A549 (cell line): ENCODE data around the gene DBH. TPM values are rescaled to one million over a fixed set of nuclear protein-coding genes. Genes with fewer than 3 reads are reported as not detected.

Source experiments
- ATAC-seq, 2 experiments: fragments of 200-7000 bp in 1 of 2; fragments of >200 bp in 1 of 2; cut with Nextera tagmentation in 1 of 2; cut with Tn5 transposase in 1 of 2; 3 replicates each; pipeline versions ENCODE4 v1.8.0 to v1.9.1; 2018 to 2020; ENCODE audit warnings: mild to moderate bottlenecking in 1 of 2, moderate library complexity in 1 of 2
- CTCF ChIA-PET: fragments of 300-600 bp; sonication (Branson Sonifier 250); formaldehyde crosslinking; extraction: SDS; loops from one replicate; lab custom pipeline; 2021; ENCODE audit warnings: antibody characterized with exemption, inconsistent platforms; lab: Yijun Ruan, JAX
- POLR2A ChIA-PET: fragments of 350-600 bp; formaldehyde crosslinking; extraction: SDS; loops from one replicate; lab custom pipeline; 2021; ENCODE audit warnings: antibody characterized with exemption, inconsistent platforms; lab: Yijun Ruan, JAX
- DNase-seq, 2 experiments: peaks; one replicate each; pipeline versions ENCODE4 v3.0.0 to v3.0.0-alpha.2; 2011 to 2016; ENCODE audit warnings: low read depth in 1 of 2, low spot score in 1 of 2
- FAIRE-seq: peaks from 2 replicates; lab custom pipeline; 2011; peaks lifted over from hg19 to GRCh38; lab: Jason Lieb, UNC
- H3K27ac ChIP-seq, 2 experiments: fragments of >200 bp; sonication (Bioruptor Twin); formaldehyde crosslinking; 3 replicates each; pipeline ENCODE4 v1.5.1; 2016 to 2017
- H3K4me1 ChIP-seq: fragments of >200 bp; sonication (Bioruptor Twin); formaldehyde crosslinking; 3 replicates; pipeline ENCODE4 v1.6.1; 2016
- H3K4me2 ChIP-seq: fragments of >200 bp; sonication (Bioruptor Twin); formaldehyde crosslinking; 3 replicates; pipeline ENCODE4 v1.6.1; 2016
- H3K4me3 ChIP-seq: fragments of >200 bp; sonication (Bioruptor Twin); formaldehyde crosslinking; 3 replicates; pipeline ENCODE4 v1.5.1; 2016
- H3K9me3 ChIP-seq: fragments of >200 bp; sonication (Bioruptor Twin); formaldehyde crosslinking; 3 replicates; pipeline ENCODE4 v1.6.1; 2016
- BHLHE40 ChIP-seq: IDR thresholded peaks from 2 replicates; pipeline ENCODE4 v1.6.1; 2012; ENCODE audit warnings: low read depth, low read length, inconsistent platforms
- CEBPB ChIP-seq, 2 experiments: fragments of >200 bp in 1 of 2; sonication (Bioruptor Twin) in 1 of 2; formaldehyde crosslinking in 1 of 2; IDR thresholded peaks; 2 replicates each; pipeline ENCODE4 v1.6.1; 2012 to 2016
- CHD2 ChIP-seq: fragments of 150-350 bp; IDR thresholded peaks from 2 replicates; pipeline ENCODE4 v1.6.1; 2014; ENCODE audit warnings: low read length; ENCODE audit not compliant: partially characterized antibody
- CHD4 ChIP-seq: fragments of 200-600 bp; sonication (generic); IDR thresholded peaks from 2 replicates; pipeline ENCODE4 v1.6.1; 2016; ENCODE audit warnings: antibody characterized with exemption, mild to moderate bottlenecking, borderline replicate concordance
- FOSB ChIP-seq: fragments of 250-450 bp; sonication (Bioruptor Pico); IDR thresholded peaks from 2 replicates; pipeline ENCODE4 v1.5.0; 2020; ENCODE audit warnings: mild to moderate bottlenecking, moderate library complexity
- FOXS1 ChIP-seq: fragments of 250-450 bp; sonication (Bioruptor Pico); IDR thresholded peaks from 2 replicates; pipeline ENCODE4 v1.5.0; 2020; ENCODE audit warnings: mild to moderate bottlenecking, moderate library complexity
- GATA3 ChIP-seq: IDR thresholded peaks from 2 replicates; pipeline ENCODE4 v1.6.1; 2012; ENCODE audit warnings: borderline replicate concordance
- HEYL ChIP-seq: fragments of 250-450 bp; sonication (Bioruptor Pico); IDR thresholded peaks from 2 replicates; pipeline ENCODE4 v1.8.0; 2021; ENCODE audit warnings: mild to moderate bottlenecking, moderate library complexity
- HOXA7 ChIP-seq: fragments of 250-450 bp; sonication (Bioruptor Pico); IDR thresholded peaks from 2 replicates; pipeline ENCODE4 v1.5.0; 2020; ENCODE audit warnings: mild to moderate bottlenecking, moderate library complexity
- HOXB13 ChIP-seq: fragments of 250-450 bp; sonication (Bioruptor Pico); IDR thresholded peaks from 2 replicates; pipeline ENCODE4 v1.5.0; 2020; ENCODE audit warnings: low read depth, mild to moderate bottlenecking, moderate library complexity
- JUNB ChIP-seq: fragments of >200 bp; sonication (Bioruptor Twin); formaldehyde crosslinking; IDR thresholded peaks from 2 replicates; pipeline ENCODE4 v1.6.1; 2016
- KDM1A ChIP-seq: fragments of 200-600 bp; sonication (generic); IDR thresholded peaks from 2 replicates; pipeline ENCODE4 v1.6.1; 2016; ENCODE audit warnings: low read depth, mild to moderate bottlenecking
- KDM5A ChIP-seq: fragments of 200-600 bp; sonication (generic); IDR thresholded peaks from 2 replicates; pipeline ENCODE4 v1.6.1; 2016; ENCODE audit warnings: antibody characterized with exemption, mild to moderate bottlenecking
- NPAS2 ChIP-seq: fragments of 250-450 bp; sonication (Bioruptor Pico); IDR thresholded peaks from 2 replicates; pipeline ENCODE4 v1.8.0; 2022; ENCODE audit warnings: mild to moderate bottlenecking, moderate library complexity, borderline replicate concordance
- NR3C1 ChIP-seq: fragments of >200 bp; sonication (Bioruptor Twin); formaldehyde crosslinking; IDR thresholded peaks from 3 replicates; pipeline ENCODE4 v1.6.1; 2017
- RNF2 ChIP-seq: fragments of 200-600 bp; sonication (generic); IDR thresholded peaks from 2 replicates; pipeline ENCODE4 v1.6.1; 2016; ENCODE audit warnings: low read depth, mild to moderate bottlenecking, antibody characterized with exemption, moderate library complexity, borderline replicate concordance
- SMC3 ChIP-seq: fragments of >200 bp; sonication (Bioruptor Twin); formaldehyde crosslinking; IDR thresholded peaks from 3 replicates; pipeline ENCODE4 v1.6.1; 2018; ENCODE audit warnings: inconsistent platforms
- TP53 ChIP-seq: fragments of 250-450 bp; sonication (Bioruptor Pico); IDR thresholded peaks from 2 replicates; pipeline ENCODE4 v1.5.0; 2021; ENCODE audit warnings: mild to moderate bottlenecking, moderate library complexity
- ZC3H11A ChIP-seq: fragments of 450-650 bp; IDR thresholded peaks from 2 replicates; pipeline ENCODE4 v1.6.1; 2014; ENCODE audit warnings: antibody characterized with exemption, mild to moderate bottlenecking
- ZFP36 ChIP-seq: fragments of 450-650 bp; IDR thresholded peaks from 2 replicates; pipeline ENCODE4 v1.6.1; 2014; ENCODE audit warnings: borderline replicate concordance; ENCODE audit not compliant: partially characterized antibody
- WGBS: methylation state at CpG from one replicate; pipeline ENCODE4 v1.1.6; 2017; ENCODE audit errors: missing lambda C conversion rate; 5-methylcytosine and 5-hydroxymethylcytosine counted together
- polyA plus RNA-seq, 4 experiments: library from polyadenylated mRNA; depleted of rRNA in 3 of 4; stranded (reverse); fragments of >200 nt; fragmentation: RNase III in 1 of 4; extraction: RNeasy Plus Mini Kit Qiagen cat#74134 plus additional on column Dnase treatment in 1 of 4; gene quantifications; 2 replicates in 3 of 4; 3 replicates in 1 of 4; pipeline ENCODE4 v1.2.3, GENCODE V29; 2011 to 2017
- TF ChIP-seq, protein P1 (sequence below): fragments of 250-450 bp; sonication (Bioruptor Pico); IDR thresholded peaks from 2 replicates; pipeline ENCODE4 v1.5.0; 2020; ENCODE audit warnings: low read depth, mild to moderate bottlenecking, moderate library complexity
- TF ChIP-seq, protein P2 (sequence below): fragments of 200-600 bp; sonication (generic); IDR thresholded peaks from 2 replicates; pipeline ENCODE4 v1.6.1; 2016; ENCODE audit warnings: antibody characterized with exemption, mild to moderate bottlenecking, moderate library complexity
- TF ChIP-seq, protein P3 (sequence below): IDR thresholded peaks from 2 replicates; pipeline ENCODE4 v1.6.1; 2012

DBH gene
- polyA plus RNA-seq, 2 of the 4 experiments (the other 2 are of a cell fraction) = not detected

DNA sequence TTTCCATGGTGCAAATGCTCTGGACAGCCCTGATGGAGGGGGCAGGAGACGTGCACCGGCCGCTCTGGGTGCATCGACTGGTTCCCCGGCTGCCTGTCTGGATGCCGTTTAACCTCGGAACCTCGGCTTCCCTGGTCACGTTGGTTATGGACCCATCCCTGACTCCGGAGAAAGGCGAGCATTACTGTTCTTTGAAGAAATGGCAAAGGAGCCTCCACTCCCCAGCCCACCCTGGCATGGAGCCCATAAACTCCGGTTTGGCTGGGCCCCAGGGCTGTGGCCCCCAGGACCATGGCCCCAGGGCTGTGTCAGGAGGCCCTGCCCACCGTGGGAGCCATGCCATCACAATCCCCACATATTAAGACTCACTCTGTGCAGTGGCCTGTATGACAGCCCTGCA is 28.9 kb downstream of the DBH start:
- no peak for TF ChIP-seq BHLHE40
- no peak for TF ChIP-seq ZFP36
- TF ChIP-seq SMC3 = no peak
- TF ChIP-seq HOXA7 (CRISPR knock-in tag) = no peak
- WGBS = 75% methylated on average over 12 of the region's 13 CpGs
- ChIA-PET POLR2A (no interaction called here), CTCF (interaction anchor here (0.9 kb wide), 1 partner anchor 20 kb away, joined by 4 read pairs; no protein-coding TSS in a partner anchor)
- no peak overlapping the region for H3K4me3 ChIP-seq
- no peak for ATAC-seq
- no peak overlapping the region for H3K27ac ChIP-seq
- no peaks in the 10 kb centered on the region for H3K9me3 ChIP-seq
- no peak for FAIRE-seq
- H3K4me1 ChIP-seq = no peaks in the 10 kb centered on the region
- H3K4me2 ChIP-seq = no peak overlapping the region
- no peak for DNase-seq

DNA sequence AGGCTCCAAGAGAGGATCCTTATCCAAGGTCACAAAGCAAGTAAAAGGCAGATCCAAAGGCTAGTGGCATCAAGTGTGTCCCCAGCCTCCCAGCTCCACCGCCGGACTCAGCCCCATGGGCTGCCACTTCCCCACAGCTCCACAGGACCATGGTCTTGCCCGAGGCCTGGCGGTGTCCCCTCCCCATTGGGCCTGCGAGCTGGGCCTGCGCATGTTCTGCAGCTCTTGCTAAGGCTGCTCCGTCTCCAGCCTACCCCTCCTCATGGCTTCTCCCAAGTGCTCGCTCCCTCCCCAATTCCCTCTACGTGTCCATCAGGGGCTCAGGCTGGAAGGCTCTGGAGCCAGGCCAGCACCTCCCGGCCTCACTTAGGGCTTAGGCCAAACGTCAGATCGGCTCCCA is 29.4 kb downstream of the DBH start:
- H3K4me1 ChIP-seq = no peaks in the 10 kb centered on the region
- WGBS = 78% methylated on average over 11 of the region's 12 CpGs
- ATAC-seq (no peak), DNase-seq (no peak), FAIRE-seq (no peak)
- H3K27ac ChIP-seq = no peak overlapping the region
- H3K4me2 ChIP-seq = no peak overlapping the region
- no peaks in the 10 kb centered on the region for H3K9me3 ChIP-seq
- no peak for TF ChIP-seq KDM5A
- TF ChIP-seq JUNB = no peak
- TF ChIP-seq FOXS1 (CRISPR knock-in tag) = no peak
- no peak for TF ChIP-seq ZC3H11A
- no peak for TF ChIP-seq CEBPB (IDR thresholded peaks at IDR 0.05)
- no peak for TF ChIP-seq FOSB (CRISPR knock-in tag)
- no peak for TF ChIP-seq RNF2
- TF ChIP-seq KDM1A = no peak
- TF ChIP-seq, protein P1, sequence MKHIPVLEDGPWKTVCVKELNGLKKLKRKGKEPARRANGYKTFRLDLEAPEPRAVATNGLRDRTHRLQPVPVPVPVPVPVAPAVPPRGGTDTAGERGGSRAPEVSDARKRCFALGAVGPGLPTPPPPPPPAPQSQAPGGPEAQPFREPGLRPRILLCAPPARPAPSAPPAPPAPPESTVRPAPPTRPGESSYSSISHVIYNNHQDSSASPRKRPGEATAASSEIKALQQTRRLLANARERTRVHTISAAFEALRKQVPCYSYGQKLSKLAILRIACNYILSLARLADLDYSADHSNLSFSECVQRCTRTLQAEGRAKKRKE = no peak
- no peak for TF ChIP-seq NPAS2 (CRISPR knock-in tag)
- no peak for TF ChIP-seq CHD4
- no peak for TF ChIP-seq CHD2
- no peak for TF ChIP-seq NR3C1
- no peak for TF ChIP-seq HOXA7 (CRISPR knock-in tag)
- TF ChIP-seq, protein P2, sequence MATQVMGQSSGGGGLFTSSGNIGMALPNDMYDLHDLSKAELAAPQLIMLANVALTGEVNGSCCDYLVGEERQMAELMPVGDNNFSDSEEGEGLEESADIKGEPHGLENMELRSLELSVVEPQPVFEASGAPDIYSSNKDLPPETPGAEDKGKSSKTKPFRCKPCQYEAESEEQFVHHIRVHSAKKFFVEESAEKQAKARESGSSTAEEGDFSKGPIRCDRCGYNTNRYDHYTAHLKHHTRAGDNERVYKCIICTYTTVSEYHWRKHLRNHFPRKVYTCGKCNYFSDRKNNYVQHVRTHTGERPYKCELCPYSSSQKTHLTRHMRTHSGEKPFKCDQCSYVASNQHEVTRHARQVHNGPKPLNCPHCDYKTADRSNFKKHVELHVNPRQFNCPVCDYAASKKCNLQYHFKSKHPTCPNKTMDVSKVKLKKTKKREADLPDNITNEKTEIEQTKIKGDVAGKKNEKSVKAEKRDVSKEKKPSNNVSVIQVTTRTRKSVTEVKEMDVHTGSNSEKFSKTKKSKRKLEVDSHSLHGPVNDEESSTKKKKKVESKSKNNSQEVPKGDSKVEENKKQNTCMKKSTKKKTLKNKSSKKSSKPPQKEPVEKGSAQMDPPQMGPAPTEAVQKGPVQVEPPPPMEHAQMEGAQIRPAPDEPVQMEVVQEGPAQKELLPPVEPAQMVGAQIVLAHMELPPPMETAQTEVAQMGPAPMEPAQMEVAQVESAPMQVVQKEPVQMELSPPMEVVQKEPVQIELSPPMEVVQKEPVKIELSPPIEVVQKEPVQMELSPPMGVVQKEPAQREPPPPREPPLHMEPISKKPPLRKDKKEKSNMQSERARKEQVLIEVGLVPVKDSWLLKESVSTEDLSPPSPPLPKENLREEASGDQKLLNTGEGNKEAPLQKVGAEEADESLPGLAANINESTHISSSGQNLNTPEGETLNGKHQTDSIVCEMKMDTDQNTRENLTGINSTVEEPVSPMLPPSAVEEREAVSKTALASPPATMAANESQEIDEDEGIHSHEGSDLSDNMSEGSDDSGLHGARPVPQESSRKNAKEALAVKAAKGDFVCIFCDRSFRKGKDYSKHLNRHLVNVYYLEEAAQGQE = no peak
- no peak for TF ChIP-seq HEYL (CRISPR knock-in tag)
- TF ChIP-seq TP53 (CRISPR knock-in tag) = no peak
- no peak for TF ChIP-seq GATA3
- no peak for TF ChIP-seq HOXB13
- TF ChIP-seq, protein P3, sequence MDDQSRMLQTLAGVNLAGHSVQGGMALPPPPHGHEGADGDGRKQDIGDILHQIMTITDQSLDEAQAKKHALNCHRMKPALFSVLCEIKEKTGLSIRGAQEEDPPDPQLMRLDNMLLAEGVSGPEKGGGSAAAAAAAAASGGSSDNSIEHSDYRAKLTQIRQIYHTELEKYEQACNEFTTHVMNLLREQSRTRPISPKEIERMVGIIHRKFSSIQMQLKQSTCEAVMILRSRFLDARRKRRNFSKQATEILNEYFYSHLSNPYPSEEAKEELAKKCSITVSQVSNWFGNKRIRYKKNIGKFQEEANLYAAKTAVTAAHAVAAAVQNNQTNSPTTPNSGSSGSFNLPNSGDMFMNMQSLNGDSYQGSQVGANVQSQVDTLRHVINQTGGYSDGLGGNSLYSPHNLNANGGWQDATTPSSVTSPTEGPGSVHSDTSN = no peak
- TF ChIP-seq, all 56 proteins: peak for 0
- no peak overlapping the region for H3K4me3 ChIP-seq
- CTCF ChIA-PET = interaction anchor here (0.9 kb wide), 1 partner anchor 21 kb away, joined by 4 read pairs; no protein-coding TSS in a partner anchor
- POLR2A ChIA-PET = no interaction called here
